Cardiac muscle cell (in vitro differentiated cells and primary cell): ENCODE data around the gene RPL36. TPM values are rescaled to one million over a fixed set of nuclear protein-coding genes. Genes with fewer than 3 reads are reported as not detected.

ENCODE experiments used
- DNase-seq, 2 donors: peaks; one replicate each; pipeline versions ENCODE4 v3.0.0 to v3.0.0-alpha.2; 2010 to 2017; ENCODE audit warnings: low read depth in 1 of 2, low spot score in 1 of 2
- H3K27ac ChIP-seq: fragments of 200-600 bp; sonication (generic); 2 replicates; pipeline ENCODE4 v1.5.1; 2016
- H3K27me3 ChIP-seq: fragments of 200-600 bp; sonication (generic); 2 replicates; pipeline ENCODE4 v1.6.0; 2016; ENCODE audit warnings: control low read depth
- H3K36me3 ChIP-seq: fragments of 200-600 bp; sonication (generic); 2 replicates; pipeline ENCODE4 v1.5.1; 2016; ENCODE audit warnings: control low read depth
- H3K4me1 ChIP-seq: fragments of 200-600 bp; sonication (generic); 2 replicates; pipeline ENCODE4 v1.8.1; 2017; ENCODE audit warnings: low read depth, mild to moderate bottlenecking, mixed run types
- H3K4me3 ChIP-seq: fragments of 200-600 bp; sonication (generic); 2 replicates; pipeline ENCODE4 v1.5.1; 2016; ENCODE audit warnings: mild to moderate bottlenecking
- H3K9me3 ChIP-seq: fragments of 200-600 bp; sonication (generic); 2 replicates; pipeline ENCODE4 v1.5.1; 2017; ENCODE audit warnings: low read depth, mild to moderate bottlenecking, control low read depth
- polyA plus RNA-seq: library from polyadenylated mRNA; unstranded; fragments of >200 nt; fragmentation: Nextera tagmentation; extraction: Ambion mirVana; gene quantifications from 2 replicates; pipeline ENCODE4 v1.2.1, GENCODE V29; 2016
- total RNA-seq: library from RNA; depleted of rRNA; stranded (reverse); fragments of >200 nt; gene quantifications from 2 replicates; pipeline ENCODE4 v1.2.3, GENCODE V29; 2016
- TF ChIP-seq, protein P1 (sequence below): IDR thresholded peaks from 2 replicates; pipeline ENCODE4 v1.5.1; 2012; ENCODE audit warnings: low read depth, mild to moderate bottlenecking, low read length

Gene RPL36
- total and polyA plus RNA-seq, 2 experiments from 2014 or later, result 829 to 982 TPM

DNA sequence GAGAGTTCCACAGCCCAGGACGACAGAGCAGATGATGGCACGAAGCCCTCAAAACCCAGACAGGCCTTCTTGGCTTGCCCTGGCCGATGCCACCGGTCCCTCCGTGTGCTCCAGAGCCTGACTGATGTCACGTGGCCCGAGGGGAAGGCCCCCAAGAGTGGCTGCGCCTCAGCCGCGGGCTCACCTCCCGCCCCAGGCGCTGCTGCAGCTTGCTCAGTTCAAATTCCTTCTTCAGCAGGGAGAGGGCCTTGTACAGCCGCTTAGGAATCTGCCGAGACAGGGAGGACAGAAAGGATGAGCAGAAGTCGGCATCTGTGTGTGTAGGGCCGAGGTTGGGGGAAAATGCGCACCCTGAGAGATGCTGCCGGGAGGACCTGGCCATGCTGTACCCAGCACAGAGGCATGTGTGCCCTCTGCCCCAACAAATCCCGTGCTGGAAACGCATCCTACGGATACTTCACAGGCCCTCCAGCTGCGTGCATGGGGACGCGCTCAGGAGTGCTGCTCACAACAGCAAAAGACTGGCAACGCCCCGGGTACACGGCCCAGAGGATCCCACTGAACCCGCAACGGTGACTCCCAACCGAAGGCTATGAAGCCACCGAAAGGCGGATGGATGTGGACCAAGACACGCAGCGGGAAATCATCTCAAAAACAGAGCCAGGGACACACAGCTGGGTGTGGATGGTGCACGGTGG lies 16.9 kb downstream of the RPL36 start:
- Histone ChIP-seq H3K36me3 (peaks cover 37% of the 10 kb centered on the region), H3K4me1 (no peaks in the 10 kb centered on the region), H3K9me3 (no peaks in the 10 kb centered on the region), H3K27ac (no peak overlapping the region), H3K27me3 (no peaks in the 10 kb centered on the region), H3K4me3 (no peak overlapping the region)
- no peak for DNase-seq
- TF ChIP-seq, protein P1, sequence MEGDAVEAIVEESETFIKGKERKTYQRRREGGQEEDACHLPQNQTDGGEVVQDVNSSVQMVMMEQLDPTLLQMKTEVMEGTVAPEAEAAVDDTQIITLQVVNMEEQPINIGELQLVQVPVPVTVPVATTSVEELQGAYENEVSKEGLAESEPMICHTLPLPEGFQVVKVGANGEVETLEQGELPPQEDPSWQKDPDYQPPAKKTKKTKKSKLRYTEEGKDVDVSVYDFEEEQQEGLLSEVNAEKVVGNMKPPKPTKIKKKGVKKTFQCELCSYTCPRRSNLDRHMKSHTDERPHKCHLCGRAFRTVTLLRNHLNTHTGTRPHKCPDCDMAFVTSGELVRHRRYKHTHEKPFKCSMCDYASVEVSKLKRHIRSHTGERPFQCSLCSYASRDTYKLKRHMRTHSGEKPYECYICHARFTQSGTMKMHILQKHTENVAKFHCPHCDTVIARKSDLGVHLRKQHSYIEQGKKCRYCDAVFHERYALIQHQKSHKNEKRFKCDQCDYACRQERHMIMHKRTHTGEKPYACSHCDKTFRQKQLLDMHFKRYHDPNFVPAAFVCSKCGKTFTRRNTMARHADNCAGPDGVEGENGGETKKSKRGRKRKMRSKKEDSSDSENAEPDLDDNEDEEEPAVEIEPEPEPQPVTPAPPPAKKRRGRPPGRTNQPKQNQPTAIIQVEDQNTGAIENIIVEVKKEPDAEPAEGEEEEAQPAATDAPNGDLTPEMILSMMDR, result no peak

DNA sequence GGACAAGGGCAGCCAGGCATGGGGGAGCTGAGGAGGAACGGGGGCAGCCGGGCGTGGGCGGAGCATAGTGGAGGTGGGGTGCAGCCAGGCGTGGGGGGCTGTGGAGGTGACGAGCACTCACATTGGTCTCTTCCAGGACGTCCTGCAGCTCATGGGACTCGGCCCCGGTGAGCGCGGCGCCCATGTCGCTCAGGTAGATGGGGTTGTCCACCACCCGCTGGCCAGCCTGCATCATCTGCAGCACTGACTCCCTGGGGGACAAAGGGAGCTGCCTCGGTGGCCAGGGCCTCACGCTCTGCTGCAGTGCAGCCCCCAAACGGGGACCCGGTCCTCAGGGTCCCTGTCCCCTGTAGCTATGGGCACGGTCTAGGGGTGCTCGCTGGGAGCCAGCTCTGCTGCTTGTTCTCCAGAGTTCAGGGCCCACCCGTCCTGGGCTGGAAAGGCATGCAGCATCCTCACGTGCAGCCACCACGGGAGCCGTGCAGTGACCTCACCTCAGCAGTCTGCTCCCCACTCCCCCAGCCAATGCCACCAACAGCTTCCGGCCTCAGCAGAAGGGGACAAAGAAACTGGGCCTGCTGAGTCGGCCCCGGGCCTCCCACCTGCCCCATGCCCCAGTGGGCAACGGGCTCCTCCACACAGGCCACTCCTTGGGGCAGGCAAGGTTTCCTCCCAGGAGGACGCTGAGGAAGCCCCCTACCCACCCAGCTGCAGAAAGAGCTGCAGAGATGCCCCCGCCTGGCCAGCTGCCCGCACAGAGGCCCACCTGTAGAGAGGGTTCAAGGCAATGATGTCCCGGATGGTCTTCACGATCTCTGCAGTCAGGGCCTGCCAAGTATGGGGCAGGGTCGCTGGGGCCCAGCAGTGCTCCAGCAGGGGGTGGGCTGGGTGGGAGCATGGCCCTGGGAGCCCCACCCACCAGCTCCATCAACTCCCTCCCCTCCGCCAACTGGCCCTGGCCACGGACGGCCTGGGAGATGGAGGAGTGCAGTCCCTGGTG lies 17.8 kb downstream of the RPL36 start:
- no peaks in the 10 kb centered on the region for H3K4me1 ChIP-seq
- no peak for DNase-seq
- peaks cover 41% of the 10 kb centered on the region for H3K36me3 ChIP-seq
- H3K9me3 ChIP-seq, result no peaks in the 10 kb centered on the region
- TF ChIP-seq, protein P1, result no peak
- no peak overlapping the region for H3K4me3 ChIP-seq
- H3K27ac ChIP-seq, result no peak overlapping the region
- no peaks in the 10 kb centered on the region for H3K27me3 ChIP-seq

DNA sequence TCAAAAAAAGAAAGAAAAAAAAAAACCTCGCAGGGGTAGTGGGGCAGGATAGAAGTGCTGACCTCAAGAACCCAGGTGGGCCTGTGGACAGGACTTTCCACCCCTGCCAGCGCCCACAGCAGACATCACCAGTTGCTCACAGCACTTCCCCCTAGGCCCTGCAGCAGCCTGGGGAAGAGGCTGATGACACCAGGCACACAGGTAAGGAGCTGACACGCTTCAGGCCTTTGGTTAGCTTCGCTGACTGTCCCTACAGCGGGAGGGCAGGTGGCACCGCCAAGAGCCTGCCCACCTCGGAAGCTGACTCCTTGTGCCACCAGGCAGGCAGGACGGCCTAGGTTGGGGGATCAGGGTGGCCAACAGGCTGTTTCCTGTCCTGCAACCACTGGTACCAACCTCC lies 20.9 kb downstream of the RPL36 start:
- Histone ChIP-seq H3K4me1 (no peaks in the 10 kb centered on the region), H3K9me3 (no peaks in the 10 kb centered on the region), H3K27me3 (no peaks in the 10 kb centered on the region), H3K36me3 (peaks cover 31% of the 10 kb centered on the region), H3K27ac (no peak overlapping the region), H3K4me3 (no peak overlapping the region)
- TF ChIP-seq, protein P1, result no peak
- DNase-seq, result no peak

DNA sequence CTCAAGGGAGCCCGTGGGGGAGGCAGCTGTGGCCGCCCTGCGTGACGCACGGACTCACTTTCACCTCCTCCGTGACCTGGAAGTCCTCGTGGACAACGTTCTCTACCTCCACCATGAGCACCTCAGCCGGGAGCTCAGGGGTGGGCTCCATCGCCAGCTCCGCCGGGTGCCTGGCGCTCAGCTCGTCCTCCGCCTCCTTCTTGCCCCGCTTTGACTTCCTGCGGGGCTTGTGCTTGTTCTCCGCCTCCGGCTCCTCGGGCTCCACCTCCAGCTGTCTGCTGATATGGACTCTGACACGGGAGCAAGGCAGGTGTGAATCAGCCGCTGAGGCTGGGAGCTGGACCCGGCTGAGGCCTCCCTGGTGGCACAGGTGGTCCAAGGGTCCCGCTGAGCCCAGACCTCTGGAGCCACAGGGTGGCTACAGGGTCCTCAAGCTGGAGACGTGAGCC lies 21.6 kb downstream of the RPL36 start:
- peaks cover 25% of the 10 kb centered on the region for H3K36me3 ChIP-seq
- H3K27ac ChIP-seq, result no peak overlapping the region
- TF ChIP-seq, protein P1, result no peak
- H3K4me3 ChIP-seq, result no peak overlapping the region
- no peaks in the 10 kb centered on the region for H3K9me3 ChIP-seq
- DNase-seq, result no peak
- H3K4me1 ChIP-seq, result no peaks in the 10 kb centered on the region
- H3K27me3 ChIP-seq, result no peaks in the 10 kb centered on the region

DNA sequence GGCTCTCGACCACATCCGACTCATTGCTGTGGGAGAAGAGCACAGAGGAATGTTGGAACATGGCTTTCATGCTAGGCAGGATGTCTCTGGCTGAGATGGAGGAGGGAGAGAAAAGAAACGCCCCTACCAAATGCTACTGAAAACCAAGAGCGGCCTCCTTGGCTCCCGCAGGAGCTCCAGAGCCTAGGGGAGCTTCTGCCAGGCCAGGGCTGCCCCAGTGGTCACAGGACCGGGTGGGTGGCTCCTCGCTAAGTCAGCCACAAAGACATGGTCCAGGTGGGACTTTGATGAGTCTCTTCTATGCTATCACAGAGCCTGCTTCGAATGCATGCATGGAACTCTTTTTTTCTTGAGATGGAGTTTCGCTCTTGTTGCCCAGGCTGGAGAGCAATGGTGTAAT lies 23.1 kb downstream of the RPL36 start:
- DNase-seq, result no peak
- H3K9me3 ChIP-seq, result no peaks in the 10 kb centered on the region
- H3K27me3 ChIP-seq, result no peaks in the 10 kb centered on the region
- no peak overlapping the region for H3K4me3 ChIP-seq
- no peak overlapping the region for H3K27ac ChIP-seq
- peaks cover under 1% of the 10 kb centered on the region for H3K4me1 ChIP-seq
- TF ChIP-seq, protein P1, result no peak
- peaks cover 21% of the 10 kb centered on the region for H3K36me3 ChIP-seq
